HG03342 (cell line): ENCODE results near the gene CHN2.

Source experiments
- ATAC-seq: cut with Tn5 transposase; IDR thresholded peaks from one replicate; pipeline ENCODE4 v1.9.1; 2021; ENCODE audit warnings: mild to moderate bottlenecking, moderate library complexity; ENCODE audit not compliant: unreplicated experiment

Gene CHN2

DNA sequence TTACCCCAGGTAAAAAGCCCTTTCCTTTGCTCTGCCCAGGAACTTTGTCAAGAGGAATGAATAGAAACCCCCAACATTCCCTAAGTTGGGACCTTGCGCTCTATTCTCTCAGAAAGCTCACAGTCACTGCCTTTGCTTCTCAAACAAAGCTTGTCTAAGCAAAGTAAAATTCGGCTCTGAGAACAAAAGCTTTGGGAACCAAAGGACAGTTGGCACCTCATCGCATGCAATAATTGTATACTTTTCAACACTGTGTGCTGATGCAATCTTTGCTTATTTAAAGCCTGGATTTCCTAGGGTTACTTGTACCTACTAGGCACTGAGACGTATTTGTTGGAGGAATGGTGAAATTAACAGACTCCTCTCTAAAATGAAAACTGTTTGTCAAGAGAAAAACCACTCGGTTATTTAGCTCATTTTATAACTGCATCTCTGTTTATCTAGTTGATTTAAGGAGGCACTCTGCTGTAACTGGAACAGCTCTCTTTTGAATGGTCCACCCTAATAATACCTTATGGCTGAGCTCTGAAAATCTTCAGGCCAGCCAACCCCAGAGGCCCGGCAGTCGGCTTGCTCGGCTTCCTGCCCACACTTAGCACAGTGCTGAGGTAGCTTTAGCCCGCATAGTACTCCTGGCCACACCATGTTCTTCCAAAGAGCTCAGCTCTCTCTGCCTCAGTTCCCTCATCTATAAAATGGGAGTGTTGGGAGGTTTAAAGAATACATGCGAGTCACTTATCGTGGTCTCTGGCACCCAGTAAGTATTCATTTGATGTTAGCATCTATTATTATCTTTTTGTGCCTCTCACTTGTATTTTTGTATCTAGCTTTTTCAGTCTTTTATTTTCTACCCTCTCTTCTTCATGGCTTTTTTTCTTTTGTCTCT lies 288.9 kb downstream of the CHN2 start:
- no peak for ATAC-seq

DNA sequence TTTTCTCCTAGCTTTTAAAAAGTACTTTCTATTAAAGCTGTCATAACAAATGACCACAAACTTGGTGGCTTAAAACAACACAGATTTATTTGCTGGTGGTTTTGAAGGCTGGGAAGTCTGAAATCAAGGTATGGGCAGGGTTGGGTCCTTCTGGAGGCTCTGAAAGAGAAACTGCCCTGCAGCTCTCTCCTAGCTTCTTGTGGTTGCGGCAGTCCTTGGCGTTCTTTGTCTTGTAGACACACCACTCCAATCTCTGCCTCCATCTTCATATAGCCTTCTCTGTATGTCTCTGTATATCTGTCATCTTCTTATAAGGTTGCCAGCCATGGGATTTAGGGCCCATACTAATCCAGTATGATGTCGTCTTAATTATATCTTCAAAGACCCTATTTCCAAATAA lies 289.7 kb downstream of the CHN2 start:
- no peak for ATAC-seq

DNA sequence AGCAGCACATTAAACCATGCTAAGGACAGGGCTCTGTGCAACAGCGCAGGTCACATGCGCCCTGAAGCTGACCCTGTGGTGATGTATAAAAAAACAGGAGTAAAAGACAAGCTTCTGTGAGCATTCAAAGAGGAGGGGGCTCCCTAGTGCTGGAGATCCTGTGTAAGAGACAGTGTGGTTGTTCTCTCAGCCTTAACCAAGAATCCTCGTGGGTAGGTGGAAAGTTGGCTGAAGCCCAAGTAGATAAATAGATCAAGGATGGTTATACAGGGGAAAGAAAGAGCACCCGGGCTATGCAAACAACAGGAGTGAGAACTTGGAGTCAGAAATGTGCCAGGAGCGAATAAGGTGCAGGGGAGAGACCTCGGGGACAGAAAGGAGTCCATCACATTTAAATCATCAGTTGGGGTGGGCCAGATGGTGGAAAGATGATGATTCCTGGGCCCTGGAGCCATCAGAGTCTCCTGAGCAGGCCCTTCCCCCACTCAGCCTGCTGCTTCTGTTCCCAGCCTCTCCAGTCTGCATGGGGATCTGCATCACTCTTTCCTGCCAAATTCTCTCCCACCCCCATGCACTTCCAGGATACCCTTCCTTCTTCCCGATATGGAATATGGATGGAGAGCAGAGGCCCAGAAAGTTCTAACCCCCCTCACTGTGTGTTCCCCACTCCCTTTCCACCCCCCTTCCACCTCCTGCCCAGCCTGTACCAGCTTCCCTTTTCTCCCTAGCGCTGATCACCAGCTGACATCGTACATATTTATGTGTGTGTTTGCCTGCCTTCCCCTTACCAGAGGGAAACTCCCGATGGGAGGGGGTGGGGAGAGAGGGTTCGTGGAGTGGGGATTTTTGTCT lies 291.0 kb downstream of the CHN2 start:
- ATAC-seq, result no peak

DNA sequence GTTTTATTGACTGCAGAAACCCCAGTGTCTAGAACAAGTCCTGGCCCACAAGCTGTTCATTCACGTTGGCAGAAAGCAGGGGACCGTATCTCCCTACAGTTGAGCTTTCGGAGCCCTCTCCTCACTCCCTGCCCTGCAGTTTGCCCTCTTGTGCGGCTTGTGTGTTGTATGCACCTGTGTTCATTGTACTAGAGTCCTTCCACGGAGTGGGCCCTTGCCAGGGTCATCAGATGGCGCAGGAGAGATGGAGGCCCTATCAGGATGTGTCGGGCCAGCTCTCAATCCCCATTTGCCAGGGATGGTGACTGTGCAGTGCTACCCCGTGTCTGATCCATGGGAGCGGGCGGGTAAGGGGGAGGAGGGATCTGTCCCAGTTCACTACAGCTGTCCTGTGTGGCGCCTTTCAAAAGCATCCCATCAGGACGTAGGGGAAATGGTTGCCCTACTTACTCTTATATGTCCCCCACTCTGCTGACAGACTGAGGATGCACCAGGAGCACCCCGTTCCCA lies 291.7 kb downstream of the CHN2 start:
- ATAC-seq, result no peak

DNA sequence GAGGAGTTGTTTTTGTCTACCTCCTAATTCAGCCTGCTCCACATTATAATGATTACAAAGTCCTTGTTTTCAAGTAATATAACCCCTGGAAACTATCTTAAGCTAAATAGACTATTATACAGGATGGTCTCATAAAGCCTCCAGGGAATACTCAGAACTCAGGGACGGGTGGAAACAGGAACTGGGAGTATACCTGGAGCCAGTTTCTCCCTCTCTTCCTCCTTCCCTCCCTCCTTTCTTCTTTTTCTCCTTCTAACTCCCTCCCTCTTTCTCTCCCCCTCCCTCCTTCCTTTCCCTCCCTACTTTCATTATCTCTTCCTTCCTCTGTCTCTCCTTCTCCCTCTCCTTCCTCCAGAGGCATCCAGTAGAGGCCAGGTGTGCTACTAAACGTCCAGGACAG lies 292.8 kb downstream of the CHN2 start:
- ATAC-seq, result no peak

DNA sequence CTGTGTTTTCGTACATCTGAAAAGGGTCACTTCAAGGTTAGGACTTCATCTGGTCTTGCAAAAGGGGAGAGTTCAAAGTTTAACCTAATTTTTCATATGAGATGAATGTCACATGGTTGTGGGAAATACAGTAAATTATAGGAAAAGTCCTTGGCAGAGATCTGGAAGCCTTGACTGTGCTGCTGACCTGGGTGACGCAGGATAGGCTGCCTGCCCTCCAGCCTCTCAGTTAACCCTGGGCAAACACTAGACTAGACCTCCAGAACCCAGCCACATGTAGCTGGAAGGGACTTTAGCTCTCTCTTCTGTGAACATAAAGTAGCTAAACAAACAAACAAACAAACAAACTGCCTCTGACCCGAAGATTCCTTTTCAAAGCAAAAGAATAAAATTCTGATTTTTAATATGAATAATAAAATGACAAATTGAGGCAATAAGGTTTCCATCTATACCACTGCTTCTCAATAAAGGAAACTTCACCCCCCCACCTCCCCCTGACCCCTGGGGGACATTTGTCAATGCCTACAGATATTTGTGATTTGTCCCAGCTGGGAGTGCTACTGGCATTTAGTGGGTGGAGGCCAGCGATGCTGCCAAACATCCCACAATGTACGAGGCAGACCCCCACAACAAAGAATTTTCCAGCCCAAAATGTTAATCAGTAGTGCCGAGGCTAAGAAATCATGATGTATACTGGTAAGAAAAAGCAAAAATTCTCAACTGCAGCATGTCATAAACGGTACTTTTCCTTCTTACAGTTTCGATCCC lies 293.8 kb downstream of the CHN2 start:
- no peak for ATAC-seq

DNA sequence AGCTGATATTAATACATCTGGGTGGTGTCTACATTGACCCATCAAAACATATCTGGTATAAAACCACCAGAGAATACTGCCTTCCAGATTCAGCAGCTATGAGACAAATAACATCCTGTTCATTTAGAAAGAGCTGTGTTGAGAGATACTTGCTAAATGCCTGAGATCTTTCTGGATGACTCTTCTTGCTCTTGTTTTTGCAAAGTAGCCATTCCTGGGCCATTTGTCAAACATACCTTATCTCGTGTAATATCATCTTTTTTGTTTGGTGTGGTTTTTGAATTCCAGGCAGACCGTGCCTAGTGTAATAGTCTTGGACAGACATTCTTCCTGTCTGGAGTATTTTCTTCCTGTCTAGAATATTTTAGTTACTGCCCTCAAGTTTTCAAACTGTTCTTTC lies 294.4 kb downstream of the CHN2 start:
- no peak for ATAC-seq

DNA sequence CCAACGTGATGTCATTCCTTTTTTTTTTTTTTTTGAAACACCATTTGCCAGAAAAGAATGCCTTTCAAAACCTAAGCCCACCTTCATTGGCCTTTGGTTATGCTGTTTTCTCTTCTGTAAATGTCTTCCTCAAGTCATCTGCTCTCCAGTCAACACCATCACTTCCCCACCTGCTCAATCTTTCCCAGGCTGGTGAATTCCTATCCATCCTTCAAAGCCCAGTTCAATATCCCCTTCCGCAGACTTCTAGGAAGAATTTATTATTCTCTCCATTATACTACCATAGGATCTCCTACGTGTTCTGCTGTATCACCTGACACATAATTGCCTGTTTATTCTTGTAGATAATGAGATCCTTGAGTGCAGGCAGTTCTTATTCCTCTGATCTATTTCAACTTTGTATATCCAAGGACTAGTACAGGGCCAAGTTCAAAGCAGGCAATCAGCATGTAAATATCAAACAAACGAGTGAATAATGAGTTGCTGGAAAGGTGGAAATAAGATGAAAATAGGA lies 295.6 kb downstream of the CHN2 start:
- ATAC-seq, result no peak

DNA sequence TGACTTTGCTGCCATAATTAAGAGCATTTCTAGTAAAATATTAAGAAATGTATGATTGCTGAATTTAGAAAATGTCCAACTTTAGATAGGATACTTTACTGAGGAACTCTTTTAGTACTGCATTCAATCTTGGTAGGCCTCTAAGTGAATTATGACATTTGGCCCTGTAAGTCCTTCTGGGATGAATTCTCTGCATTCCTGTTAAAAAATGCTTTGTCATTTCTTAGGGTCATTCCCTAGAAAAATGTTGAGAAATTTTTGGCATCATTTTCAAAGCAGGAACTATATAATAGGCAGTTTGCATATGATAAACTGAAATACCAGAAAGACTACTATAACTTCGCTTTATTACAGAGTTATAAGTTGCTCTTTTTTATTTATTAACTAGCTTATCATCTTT lies 299.8 kb downstream of the CHN2 start:
- ATAC-seq, result no peak

DNA sequence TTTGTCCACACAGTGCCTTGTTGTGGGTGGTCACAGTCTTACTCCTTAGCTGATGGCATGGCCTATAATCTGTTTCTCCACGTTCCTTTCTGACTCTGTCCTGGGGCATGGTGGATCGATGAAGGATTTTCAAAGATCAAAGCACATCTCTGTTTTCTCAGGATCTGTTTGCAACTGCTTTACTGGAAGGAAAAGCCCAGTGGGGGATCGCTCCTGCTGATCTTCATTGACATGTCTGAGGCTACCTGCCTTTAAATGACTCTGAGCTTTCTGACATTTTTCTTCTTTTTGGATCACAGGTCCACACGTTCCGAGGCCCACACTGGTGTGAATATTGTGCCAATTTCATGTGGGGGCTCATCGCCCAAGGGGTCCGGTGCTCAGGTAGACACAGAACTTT lies 301.1 kb downstream of the CHN2 start:
- ATAC-seq, result no peak

DNA sequence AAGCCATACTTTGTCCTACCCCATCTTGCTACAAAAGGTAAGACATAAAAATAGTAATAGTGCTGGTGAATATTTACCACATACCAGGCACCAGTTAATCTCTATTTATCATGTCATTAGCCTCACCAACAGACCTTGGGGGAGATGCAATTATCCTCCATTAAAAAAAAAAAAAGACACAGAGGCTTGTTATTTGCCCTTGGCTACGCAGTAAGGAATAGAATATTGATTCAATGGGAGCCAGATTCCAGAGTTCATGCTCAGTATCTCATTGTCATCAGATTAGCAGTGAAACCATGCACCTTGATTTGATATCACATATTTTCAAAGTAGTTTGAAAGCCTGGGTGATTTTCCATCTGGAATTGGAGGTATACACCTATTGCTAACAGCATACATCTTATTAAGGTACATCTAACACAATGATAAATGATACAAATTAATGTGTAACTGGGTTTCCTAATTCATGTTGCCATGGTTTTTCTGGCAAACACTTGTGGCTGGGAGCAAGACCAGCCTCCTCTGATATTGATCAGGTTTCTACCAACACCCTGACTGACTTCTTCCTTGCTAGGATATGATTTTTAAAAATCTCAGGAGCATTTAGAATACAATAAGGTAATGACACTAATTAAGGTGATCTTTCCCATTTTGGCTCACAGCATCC lies 301.9 kb downstream of the CHN2 start:
- no peak for ATAC-seq

DNA sequence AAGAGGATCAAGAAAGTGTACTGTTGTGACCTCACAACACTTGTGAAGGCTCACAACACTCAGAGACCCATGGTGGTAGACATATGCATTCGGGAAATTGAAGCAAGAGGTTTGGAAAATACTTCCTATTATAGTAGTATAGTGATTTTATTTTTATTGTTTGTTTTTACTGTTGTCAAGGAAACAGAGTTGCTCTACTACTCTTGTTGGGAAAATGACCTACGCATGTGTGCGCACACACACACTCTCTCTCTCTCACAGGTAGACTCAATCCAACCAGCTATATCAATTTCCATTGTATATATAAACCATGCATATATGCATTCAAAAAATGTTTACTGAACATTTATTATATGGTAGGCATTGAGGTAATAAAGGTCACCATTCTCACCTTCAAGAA lies 305.4 kb downstream of the CHN2 start:
- no peak for ATAC-seq

DNA sequence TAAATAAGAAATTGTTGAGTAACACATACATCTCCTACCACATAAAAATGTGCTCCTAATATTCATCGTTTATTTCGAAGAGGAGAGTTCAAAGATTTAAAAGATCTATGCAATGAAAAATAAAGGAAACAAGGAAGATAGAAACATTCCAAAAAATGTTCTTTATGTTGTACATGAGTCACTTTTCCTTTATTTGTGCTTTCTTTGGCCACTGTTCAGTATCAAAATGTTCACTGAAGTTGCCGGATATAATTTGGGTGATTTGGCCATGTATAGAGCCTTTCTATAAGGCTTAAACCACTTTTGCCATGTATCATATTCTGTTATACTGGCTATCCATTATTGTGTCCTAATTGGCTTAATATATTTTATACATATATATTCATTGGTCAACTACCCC lies 306.1 kb downstream of the CHN2 start:
- no peak for ATAC-seq

DNA sequence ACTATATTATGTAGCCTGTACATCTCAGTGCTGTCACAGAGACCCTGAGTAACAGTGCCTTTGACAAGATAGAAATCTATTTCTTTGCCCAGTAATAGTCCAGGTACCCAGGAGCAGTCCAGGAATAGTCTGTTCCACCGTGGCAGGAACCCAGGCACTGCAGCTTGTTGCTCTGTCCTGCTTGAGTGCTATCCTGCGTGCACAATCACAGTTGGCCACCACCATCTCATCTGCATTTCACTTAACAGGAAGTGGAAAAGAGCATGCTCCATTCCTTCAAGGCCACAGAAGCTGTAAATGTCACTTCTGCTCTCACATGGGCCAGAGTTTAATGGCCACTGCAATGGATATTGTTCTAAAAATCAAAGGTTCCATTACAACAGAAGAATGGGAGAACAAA lies 307.6 kb downstream of the CHN2 start:
- no peak for ATAC-seq

DNA sequence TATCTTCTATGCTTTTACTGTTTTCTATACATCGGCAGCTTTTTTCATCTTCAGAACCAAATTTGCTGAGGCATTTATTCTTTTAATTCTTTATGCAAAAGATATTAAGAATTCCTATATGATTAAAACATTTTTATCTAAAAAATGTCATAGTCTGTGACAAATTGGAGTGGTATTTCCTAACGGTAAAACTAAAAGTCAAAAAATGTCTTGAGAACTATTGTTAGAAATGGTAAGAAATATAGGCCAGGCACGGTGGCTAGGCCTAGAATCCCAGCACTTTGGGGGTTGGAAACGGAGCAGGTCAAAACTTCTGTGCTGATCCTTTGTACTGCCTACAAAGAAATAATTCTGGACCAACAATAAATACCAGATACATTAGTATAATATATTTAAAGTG lies 311.4 kb downstream of the CHN2 start:
- ATAC-seq, result no peak

DNA sequence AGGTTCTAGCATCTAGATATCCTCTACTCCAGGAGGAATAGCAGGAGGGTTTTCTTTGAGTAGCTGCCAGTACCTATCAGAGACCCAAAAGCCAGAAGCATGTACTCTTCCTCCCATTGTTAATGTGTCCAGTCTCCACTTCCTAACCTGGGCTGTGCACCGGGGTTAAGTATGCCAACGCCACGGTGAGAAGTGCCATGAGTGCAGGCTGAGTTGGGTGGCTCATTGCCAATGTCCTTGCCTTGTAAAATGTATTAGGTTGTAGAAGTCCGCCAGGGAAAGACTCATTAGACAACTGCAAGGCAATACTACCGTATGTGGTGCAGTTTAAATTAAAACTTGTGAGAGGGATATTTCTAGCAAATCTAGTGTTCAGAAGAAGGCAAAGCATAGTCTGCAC lies 314.0 kb downstream of the CHN2 start:
- no peak for ATAC-seq

DNA sequence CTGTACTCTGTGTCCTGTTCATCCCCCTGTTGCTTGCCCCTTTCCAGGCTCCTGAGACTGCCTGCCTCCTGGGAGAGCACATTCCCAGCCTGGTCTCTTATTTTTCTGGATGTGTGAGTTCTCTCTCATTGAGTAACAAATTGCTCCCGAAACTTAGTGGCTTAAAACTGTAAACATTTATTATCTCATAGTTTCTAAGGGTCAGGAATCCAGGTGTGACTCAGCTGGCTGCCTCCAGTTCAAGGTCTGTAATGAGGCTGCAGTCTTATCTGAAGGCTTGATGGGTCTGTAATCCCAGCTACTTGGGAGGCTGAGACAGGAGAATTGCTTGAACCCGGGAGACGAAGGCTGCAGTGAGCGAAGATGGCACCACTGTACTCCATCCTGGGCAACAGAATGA lies 315.5 kb downstream of the CHN2 start:
- no peak for ATAC-seq

DNA sequence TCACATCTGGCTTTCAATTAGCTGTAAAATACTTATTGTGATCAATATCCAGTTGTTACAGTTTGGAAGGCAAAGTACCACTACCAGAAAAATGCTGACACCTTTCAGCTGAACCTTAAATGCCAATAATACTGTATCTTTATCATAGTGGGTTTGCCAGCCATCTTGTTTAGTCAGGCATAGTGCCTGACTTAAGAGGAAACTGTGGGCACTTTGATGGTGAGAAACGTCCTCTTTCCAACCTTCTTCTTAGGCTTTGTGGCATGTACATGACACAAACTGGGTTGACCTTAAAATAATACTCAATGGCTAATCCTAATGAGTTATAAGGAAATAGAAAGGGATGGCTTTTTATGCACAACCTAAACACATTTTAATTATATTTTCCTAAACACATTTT lies 316.8 kb downstream of the CHN2 start:
- no peak for ATAC-seq

DNA sequence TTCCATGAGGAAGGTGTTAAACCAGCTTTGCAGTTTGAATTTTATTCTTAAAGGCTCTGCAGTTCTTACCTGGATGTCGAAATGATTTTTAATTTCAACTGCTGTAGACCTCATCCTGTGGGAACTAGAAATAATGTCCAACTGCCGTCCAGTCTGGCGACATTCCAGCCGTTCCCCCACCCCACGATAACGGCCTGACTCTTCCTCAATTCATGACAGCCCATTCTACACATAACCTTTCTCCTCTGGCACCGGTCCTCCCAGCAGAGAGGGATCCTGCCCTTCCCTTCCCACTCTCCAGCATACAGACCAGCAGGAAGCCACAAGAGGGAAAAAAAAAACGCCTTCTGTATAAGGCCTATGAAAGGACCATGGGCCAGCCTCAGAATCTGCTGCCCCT lies 317.3 kb downstream of the CHN2 start:
- ATAC-seq, result no peak

DNA sequence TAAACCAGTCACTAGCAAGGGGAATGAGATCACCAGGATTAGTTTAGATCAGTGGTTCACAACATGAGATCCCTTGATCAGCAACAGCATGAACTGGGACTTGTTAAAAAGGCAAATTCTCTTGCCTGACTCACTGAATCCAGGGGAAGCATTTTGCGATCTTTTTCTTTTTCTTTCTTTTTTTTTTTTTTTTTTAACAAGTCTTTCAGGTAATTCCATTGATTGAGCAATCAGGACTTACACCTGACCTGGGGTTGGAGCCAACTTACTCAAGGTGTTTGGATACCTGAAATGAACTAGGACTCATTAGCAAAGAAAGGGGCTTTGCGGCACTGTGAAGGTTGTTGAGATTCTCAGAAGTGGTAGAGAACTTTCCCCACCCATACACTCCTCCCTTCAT lies 321.9 kb downstream of the CHN2 start:
- no peak for ATAC-seq
